BJ (cell line): ENCODE measurements around the gene INPP5B. TPM values are rescaled to one million over a fixed set of nuclear protein-coding genes. Genes with fewer than 3 reads are reported as not detected.

ENCODE experiments used
- CTCF ChIA-PET: fragments of 350-600 bp; formaldehyde crosslinking; extraction: SDS; loops from one replicate; lab custom pipeline; 2021; ENCODE audit warnings: antibody characterized with exemption, inconsistent platforms; lab: Yijun Ruan, JAX
- POLR2A ChIA-PET: fragments of 300-600 bp; sonication (Branson Sonifier 250); formaldehyde crosslinking; extraction: SDS; loops from one replicate; lab custom pipeline; 2021; ENCODE audit warnings: antibody characterized with exemption; lab: Charles Lee
- DNase-seq: peaks from one replicate; pipeline ENCODE4 v3.0.0-alpha.2; 2011; ENCODE audit warnings: low read depth
- H3K27me3 ChIP-seq: 2 replicates; pipeline ENCODE4 v1.6.0; 2011; ENCODE audit warnings: low read length; ENCODE audit not compliant: control insufficient read depth, insufficient read depth
- H3K36me3 ChIP-seq: 2 replicates; pipeline ENCODE4 v1.5.1; 2011; ENCODE audit warnings: low read length; ENCODE audit not compliant: control insufficient read depth, insufficient read depth
- H3K4me3 ChIP-seq: 2 replicates; pipeline ENCODE4 v1.5.1; 2011; ENCODE audit warnings: low read depth, mild to moderate bottlenecking, control low read depth, low read length
- polyA plus RNA-seq: library from polyadenylated mRNA; depleted of rRNA; stranded (reverse); fragments of >200 nt; gene quantifications from 2 replicates; pipeline ENCODE4 v1.2.3, GENCODE V29; 2011
- TF ChIP-seq, protein P1 (sequence below): IDR thresholded peaks from 2 replicates; pipeline ENCODE4 v1.5.1; 2011; ENCODE audit warnings: low read depth, mild to moderate bottlenecking, control low read depth, inconsistent platforms, low read length, moderate library complexity; ENCODE audit not compliant: insufficient read depth

The INPP5B gene
- polyA plus RNA-seq, 1 experiment = 21.9 TPM

DNA sequence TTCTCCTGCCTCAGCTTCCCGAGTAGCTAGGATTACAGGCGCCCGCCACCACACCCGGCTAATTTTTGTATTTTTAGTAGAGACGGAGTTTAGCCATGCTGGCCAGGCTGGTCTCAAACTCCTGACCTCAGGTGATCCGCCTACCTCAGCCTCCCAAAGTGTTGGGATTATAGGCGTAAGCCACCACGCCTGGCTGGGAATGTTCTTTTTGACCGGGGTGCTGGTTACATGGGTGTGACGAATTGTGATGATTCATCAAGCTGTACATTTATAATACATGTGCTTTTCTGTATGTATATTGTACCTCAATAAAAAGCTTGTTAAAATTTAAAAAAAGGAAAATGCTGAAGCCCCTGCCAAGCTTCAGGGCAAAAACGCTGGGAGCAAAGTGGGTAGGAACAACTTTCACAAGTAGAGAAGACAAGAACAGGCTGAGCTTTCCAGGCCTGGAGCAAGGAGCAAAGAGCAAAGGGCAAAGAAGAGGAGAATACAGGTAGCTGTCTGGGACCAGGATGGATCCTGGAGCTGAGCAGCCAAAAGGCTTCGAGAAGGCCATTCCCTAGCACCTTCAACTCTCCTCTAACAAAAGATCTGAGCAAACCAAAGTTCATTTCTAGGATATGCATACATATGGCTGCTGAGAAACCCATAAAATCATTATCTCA, 118.3 kb downstream of the INPP5B start:
- ChIA-PET CTCF (interaction anchor here (1.4 kb wide), 1 partner anchor 11 kb away, joined by 4 read pairs; no protein-coding TSS in a partner anchor), POLR2A (no interaction called here)
- DNase-seq = no peak
- TF ChIP-seq, protein P1, sequence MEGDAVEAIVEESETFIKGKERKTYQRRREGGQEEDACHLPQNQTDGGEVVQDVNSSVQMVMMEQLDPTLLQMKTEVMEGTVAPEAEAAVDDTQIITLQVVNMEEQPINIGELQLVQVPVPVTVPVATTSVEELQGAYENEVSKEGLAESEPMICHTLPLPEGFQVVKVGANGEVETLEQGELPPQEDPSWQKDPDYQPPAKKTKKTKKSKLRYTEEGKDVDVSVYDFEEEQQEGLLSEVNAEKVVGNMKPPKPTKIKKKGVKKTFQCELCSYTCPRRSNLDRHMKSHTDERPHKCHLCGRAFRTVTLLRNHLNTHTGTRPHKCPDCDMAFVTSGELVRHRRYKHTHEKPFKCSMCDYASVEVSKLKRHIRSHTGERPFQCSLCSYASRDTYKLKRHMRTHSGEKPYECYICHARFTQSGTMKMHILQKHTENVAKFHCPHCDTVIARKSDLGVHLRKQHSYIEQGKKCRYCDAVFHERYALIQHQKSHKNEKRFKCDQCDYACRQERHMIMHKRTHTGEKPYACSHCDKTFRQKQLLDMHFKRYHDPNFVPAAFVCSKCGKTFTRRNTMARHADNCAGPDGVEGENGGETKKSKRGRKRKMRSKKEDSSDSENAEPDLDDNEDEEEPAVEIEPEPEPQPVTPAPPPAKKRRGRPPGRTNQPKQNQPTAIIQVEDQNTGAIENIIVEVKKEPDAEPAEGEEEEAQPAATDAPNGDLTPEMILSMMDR = no peak
- Histone ChIP-seq H3K4me3 (no peak overlapping the region), H3K36me3 (peaks cover 10% of the 10 kb centered on the region), H3K27me3 (no peaks in the 10 kb centered on the region)

- no peak overlapping the region for H3K4me3 ChIP-seq
- CTCF ChIA-PET = interaction anchor here (1.1 kb wide), 1 partner anchor 10 kb away, joined by 4 read pairs; no protein-coding TSS in a partner anchor
- no peak for DNase-seq
- H3K27me3 ChIP-seq = no peaks in the 10 kb centered on the region
- peaks cover 17% of the 10 kb centered on the region for H3K36me3 ChIP-seq
- POLR2A ChIA-PET = no interaction called here
- TF ChIP-seq, protein P1 = no peak
Measured at GRCh38 chr1:37825506-37825905, 121.3 kb downstream of the INPP5B start.

DNA sequence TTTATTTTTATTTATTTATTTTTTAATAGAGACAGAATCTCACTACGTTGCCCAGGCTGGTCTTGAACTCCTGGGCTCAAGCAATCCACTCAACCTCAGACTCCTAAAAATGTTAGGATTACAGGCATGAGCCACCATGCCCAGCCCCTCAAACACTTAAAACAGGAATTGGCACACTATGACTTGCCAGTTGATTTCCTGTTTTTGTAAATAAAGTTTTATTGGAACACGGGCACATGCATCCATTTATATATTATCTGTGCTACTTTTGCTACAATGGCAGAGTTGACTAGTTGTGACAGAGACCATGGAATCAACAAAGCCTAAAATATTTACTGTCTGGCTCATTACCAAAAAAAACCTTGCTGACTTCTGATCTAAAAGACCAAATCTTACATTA, 122.9 kb downstream of the INPP5B start:
- Histone ChIP-seq H3K27me3 (no peaks in the 10 kb centered on the region), H3K36me3 (peaks cover 20% of the 10 kb centered on the region), H3K4me3 (no peak overlapping the region)
- ChIA-PET CTCF (no interaction called here), POLR2A (no interaction called here)
- TF ChIP-seq, protein P1 = no peak
- no peak for DNase-seq

- POLR2A ChIA-PET = no interaction called here
- no peaks in the 10 kb centered on the region for H3K27me3 ChIP-seq
- no peak for DNase-seq
- peaks cover 17% of the 10 kb centered on the region for H3K36me3 ChIP-seq
- CTCF ChIA-PET = no interaction called here
- H3K4me3 ChIP-seq = no peak overlapping the region
- TF ChIP-seq, protein P1 = no peak
Measured at GRCh38 chr1:37822906-37823815, 123.7 kb downstream of the INPP5B start.

DNA sequence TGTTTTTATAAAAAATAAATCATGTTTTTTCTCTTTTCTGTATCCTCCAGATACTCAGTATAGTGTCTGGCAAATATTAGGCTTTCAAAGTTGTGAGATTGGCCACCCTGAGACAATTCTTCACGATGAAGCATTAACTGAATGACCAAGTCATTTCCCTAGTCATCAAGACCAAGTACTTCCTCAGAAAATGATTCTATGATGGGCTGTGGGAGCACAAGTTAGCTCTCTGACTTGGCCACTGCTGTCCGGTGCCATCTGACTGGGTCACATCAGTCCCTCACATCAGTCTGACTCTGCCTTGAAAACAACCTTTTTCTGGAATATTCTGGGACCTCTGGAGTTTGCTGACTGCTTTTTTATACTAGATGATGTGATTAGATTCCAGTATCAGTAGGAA, 125.4 kb downstream of the INPP5B start:
- CTCF ChIA-PET = no interaction called here
- H3K4me3 ChIP-seq = no peak overlapping the region
- TF ChIP-seq, protein P1 = no peak
- DNase-seq = no peak
- peaks cover 21% of the 10 kb centered on the region for H3K36me3 ChIP-seq
- H3K27me3 ChIP-seq = no peaks in the 10 kb centered on the region
- POLR2A ChIA-PET = no interaction called here
